Esophagus squamous epithelium (tissue), 5 donors: ENCODE results near the gene CENPU. TPM values are rescaled to one million over a fixed set of nuclear protein-coding genes. Genes with fewer than 3 reads are reported as not detected.

Experiments
- DNase-seq: peaks from one replicate; lab custom pipeline; 2025; lab: John Stamatoyannopoulos, UW
- H3K27ac ChIP-seq, 4 donors: fragments of 200-600 bp; sonication (generic); one replicate each; pipeline ENCODE4 v1.5.1; 2016 to 2019; ENCODE audit warnings: mild to moderate bottlenecking in 1 of 4
- H3K27me3 ChIP-seq, 4 donors: fragments of 200-600 bp; sonication (generic); 1 replicate in 3 of 4; 2 replicates in 1 of 4; pipeline versions ENCODE4 v1.5.1 to v1.6.0; 2017 to 2021; ENCODE audit warnings: antibody characterized with exemption in 1 of 4
- H3K36me3 ChIP-seq, 3 donors: fragments of 200-600 bp; sonication (generic); one replicate each; pipeline ENCODE4 v1.5.1; 2016 to 2019
- H3K4me1 ChIP-seq, 3 donors: fragments of 200-600 bp; sonication (generic); one replicate each; pipeline ENCODE4 v1.5.1; 2017 to 2019
- H3K4me3 ChIP-seq, 4 donors: fragments of 200-600 bp; sonication (generic); 1 replicate in 3 of 4; 2 replicates in 1 of 4; pipeline ENCODE4 v1.5.1; 2016 to 2019; ENCODE audit warnings: mild to moderate bottlenecking in 2 of 4, moderate library complexity in 1 of 4
- H3K9me3 ChIP-seq, 3 donors: fragments of 200-600 bp; sonication (generic); one replicate each; pipeline ENCODE4 v1.5.1; 2016 to 2019
- POLR2A ChIP-seq, 4 donors: fragments of 450-650 bp; IDR thresholded peaks; one replicate each; pipeline ENCODE4 v1.6.1; 2017; ENCODE audit warnings: antibody characterized with exemption in 4 of 4, mild to moderate bottlenecking in 4 of 4, moderate library complexity in 3 of 4
- WGBS, 2 donors: methylation state at CpG; one replicate each; pipeline ENCODE4 v1.1.5; 2018; 5-methylcytosine and 5-hydroxymethylcytosine counted together
- intact Hi-C: fragments of 100-400 bp; cut with DNase I; formaldehyde crosslinking; loops from one replicate; pipeline ENCODE4 v1.15.0; 2022
- total RNA-seq, 4 donors: library from RNA; depleted of rRNA; stranded (reverse); fragments of >200 nt; gene quantifications; one replicate each; pipeline ENCODE4 v1.1.0, GENCODE V29; 2016
- TF ChIP-seq, protein P1 (sequence below), 6 experiments: fragments of 450-650 bp in 4 of 6; fragments of 200-600 bp in 2 of 6; sonication (generic) in 2 of 6; IDR thresholded peaks; one replicate each; pipeline ENCODE4 v1.5.1; 2016 to 2019; ENCODE audit warnings: antibody characterized with exemption in 6 of 6, mild to moderate bottlenecking in 4 of 6, moderate library complexity in 4 of 6
- donor health status: DM: yes; HTN: yes; CAD: no.

Gene CENPU
- total RNA-seq, 4 donors from 2014 or later: 4.8 to 34.6 (median 18.1) TPM

DNA sequence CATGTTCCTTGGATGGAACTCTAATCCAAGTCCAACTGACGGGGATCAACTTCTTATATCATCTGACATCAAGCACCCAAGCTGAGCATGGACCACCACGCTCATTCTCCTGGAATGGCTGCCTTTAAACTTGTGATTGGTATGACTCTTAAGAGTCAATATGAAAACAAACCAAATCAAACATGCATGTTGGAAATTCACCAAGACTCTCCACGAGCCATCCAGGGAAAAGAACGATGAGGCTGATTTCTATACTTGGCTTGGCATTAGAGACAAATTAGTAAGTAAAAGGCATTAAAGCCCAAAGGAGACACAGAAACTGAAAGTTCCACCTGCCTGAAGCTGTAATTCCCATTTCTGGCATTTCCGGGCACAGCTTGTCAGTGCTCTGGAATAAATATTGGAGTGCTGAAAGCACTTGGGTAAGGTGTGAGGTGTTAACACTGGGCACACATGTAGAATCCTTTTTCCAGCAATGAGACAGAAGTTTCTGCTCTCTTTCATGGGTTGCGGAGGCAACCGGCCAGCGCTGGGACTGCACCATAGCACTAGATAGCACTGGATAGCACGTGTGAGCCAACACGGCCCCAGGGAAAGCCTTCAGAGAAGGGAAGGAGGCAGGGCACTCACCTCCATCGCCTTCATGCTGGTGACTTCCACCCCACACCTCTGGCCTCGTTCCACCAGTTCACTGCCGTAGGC lies 42.1 kb upstream of the CENPU start:
- peak overlapping the region in 2 of 4 donors; percentile 25 to 29 for H3K27ac ChIP-seq
- intact Hi-C loops: no loop called here
- no peak for TF ChIP-seq POLR2A (IDR thresholded peaks at IDR 0.05)
- TF ChIP-seq, protein P1, sequence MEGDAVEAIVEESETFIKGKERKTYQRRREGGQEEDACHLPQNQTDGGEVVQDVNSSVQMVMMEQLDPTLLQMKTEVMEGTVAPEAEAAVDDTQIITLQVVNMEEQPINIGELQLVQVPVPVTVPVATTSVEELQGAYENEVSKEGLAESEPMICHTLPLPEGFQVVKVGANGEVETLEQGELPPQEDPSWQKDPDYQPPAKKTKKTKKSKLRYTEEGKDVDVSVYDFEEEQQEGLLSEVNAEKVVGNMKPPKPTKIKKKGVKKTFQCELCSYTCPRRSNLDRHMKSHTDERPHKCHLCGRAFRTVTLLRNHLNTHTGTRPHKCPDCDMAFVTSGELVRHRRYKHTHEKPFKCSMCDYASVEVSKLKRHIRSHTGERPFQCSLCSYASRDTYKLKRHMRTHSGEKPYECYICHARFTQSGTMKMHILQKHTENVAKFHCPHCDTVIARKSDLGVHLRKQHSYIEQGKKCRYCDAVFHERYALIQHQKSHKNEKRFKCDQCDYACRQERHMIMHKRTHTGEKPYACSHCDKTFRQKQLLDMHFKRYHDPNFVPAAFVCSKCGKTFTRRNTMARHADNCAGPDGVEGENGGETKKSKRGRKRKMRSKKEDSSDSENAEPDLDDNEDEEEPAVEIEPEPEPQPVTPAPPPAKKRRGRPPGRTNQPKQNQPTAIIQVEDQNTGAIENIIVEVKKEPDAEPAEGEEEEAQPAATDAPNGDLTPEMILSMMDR (IDR thresholded peaks at IDR 0.05): no peak
- no peaks in the 10 kb centered on the region for H3K9me3 ChIP-seq
- no peak for DNase-seq
- peaks cover 0 to 8% (median 0%) of the 10 kb centered on the region in 3 donors for H3K4me1 ChIP-seq
- H3K4me3 ChIP-seq: no peak overlapping the region
- H3K27me3 ChIP-seq: no peaks in the 10 kb centered on the region
- peaks cover 0 to 93% (median 4%) of the 10 kb centered on the region in 3 donors for H3K36me3 ChIP-seq
- WGBS, 2 donors: 54 to 62% methylated on average over 11 to 13 of the region's 13 CpGs

DNA sequence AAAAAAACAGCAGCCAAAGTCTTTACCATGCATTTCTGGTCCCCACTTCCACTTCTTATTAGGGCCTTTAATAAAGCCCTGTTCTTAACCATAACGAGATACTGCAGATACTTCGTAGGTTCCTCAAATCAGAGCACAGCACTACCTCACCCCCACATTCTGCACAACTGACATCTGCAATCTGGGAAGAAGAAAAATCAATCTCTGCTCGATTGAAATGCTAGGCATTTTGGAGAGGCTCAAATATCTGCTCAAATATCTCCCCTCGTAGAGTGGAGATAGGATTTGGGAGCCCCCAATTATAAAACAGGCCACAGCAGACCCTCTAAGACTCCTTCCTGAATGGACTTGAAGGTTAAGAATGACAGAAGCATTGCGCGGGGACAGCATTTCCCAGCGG lies 40.3 kb upstream of the CENPU start:
- Histone ChIP-seq H3K4me3 (no peak overlapping the region), H3K36me3 (peaks cover 0 to 93% (median under 1%) of the 10 kb centered on the region in 3 donors), H3K27ac (no peak overlapping the region), H3K9me3 (no peaks in the 10 kb centered on the region), H3K4me1 (peaks cover 0 to 8% (median 0%) of the 10 kb centered on the region in 3 donors), H3K27me3 (no peaks in the 10 kb centered on the region)
- 91 to 94% methylated on average over 7 of the region's 7 CpGs for WGBS, 2 donors
- intact Hi-C loops: no loop called here
- no peak for TF ChIP-seq POLR2A (IDR thresholded peaks at IDR 0.05)
- TF ChIP-seq, protein P1 (IDR thresholded peaks at IDR 0.05): no peak
- no peak for DNase-seq

DNA sequence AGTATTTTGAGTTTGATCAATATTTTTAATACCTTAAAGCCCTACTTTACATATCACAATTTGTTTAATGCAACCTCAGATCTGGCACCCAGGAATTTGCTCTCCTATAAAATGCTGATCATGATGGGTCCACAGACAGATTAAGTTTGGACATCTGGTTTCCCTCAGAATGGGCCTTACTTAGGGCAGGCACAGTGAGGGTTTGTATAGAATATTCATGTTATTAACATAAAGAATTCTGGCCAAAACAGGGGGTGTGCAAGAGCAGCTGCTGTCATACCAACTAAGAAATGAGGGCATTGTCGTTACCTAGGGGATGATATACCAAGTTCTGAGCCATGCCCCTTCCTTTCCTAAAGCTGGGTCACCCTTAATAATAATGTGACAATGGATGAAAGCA lies 37.5 kb upstream of the CENPU start:
- Histone ChIP-seq H3K27me3 (no peaks in the 10 kb centered on the region), H3K36me3 (peaks cover 6 to 97% (median 6%) of the 10 kb centered on the region in 3 donors), H3K4me3 (no peak overlapping the region), H3K27ac (no peak overlapping the region), H3K4me1 (peaks cover 0 to 5% (median 0%) of the 10 kb centered on the region in 3 donors), H3K9me3 (no peaks in the 10 kb centered on the region)
- intact Hi-C loops: no loop called here
- no peak for TF ChIP-seq POLR2A (IDR thresholded peaks at IDR 0.05)
- TF ChIP-seq, protein P1 (IDR thresholded peaks at IDR 0.05): no peak
- 60 to 86% methylated on average over 1 of the region's 1 CpG for WGBS, 2 donors
- DNase-seq: no peak

DNA sequence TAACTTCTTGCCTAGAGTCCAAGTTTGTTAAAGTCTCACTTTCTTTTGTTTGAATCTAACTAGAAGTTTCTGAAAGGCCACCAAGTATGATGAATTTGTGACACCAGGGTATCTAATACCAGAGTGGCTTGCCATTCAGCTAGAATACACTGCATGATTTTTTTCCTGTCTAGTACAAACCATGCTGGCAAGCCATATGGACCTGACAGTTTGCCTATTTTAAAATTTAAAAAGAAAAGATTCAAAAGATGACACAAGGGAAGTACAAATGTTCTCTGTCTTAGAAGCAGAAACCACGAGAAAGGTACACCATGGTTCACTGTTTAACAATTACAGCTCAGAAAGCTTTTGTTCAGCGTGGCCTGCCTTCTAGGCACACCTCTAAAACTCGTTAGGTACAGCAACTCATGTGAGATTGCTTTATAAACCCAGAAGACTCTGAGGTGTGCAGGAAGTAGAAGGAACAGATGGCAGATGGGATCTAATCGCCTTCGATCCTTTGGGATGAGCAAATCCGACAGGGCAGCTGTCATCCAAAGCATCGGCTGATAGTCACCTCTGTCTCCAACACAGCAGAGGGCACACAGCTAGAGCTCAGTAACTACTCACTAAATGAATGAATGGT lies 35.4 kb upstream of the CENPU start:
- DNase-seq: no peak
- Histone ChIP-seq H3K4me3 (no peak overlapping the region), H3K27me3 (no peaks in the 10 kb centered on the region), H3K36me3 (peaks cover 9 to 99% (median 15%) of the 10 kb centered on the region in 3 donors), H3K9me3 (no peaks in the 10 kb centered on the region), H3K4me1 (no peaks in the 10 kb centered on the region), H3K27ac (no peak overlapping the region)
- TF ChIP-seq, protein P1 (IDR thresholded peaks at IDR 0.05): no peak
- no peak for TF ChIP-seq POLR2A (IDR thresholded peaks at IDR 0.05)
- 81 to 93% methylated on average over 7 of the region's 7 CpGs for WGBS, 2 donors
- intact Hi-C loops: no loop called here

DNA sequence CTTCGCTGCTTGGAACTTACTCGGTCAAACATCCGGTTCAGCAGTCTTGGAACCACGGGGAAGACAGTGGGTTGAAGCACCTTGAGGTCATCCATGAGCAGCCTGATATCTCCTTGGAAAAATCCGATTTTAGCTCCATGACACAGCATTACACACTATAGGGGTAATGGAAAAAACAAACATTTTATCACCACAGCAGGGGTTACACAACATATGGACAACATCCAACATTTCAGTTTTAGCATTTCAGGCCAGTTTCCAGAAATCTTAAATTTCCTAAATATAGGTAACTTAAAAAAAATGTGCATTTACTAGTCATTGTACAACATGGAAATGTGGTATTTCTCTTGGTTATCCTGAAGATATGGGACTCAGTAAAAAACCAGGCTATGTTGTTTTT lies 34.4 kb upstream of the CENPU start:
- 84 to 90% methylated on average over 5 of the region's 5 CpGs for WGBS, 2 donors
- H3K9me3 ChIP-seq: no peaks in the 10 kb centered on the region
- no peak for DNase-seq
- no peak overlapping the region for H3K4me3 ChIP-seq
- intact Hi-C loops: no loop called here
- no peak overlapping the region for H3K27ac ChIP-seq
- no peaks in the 10 kb centered on the region for H3K27me3 ChIP-seq
- no peaks in the 10 kb centered on the region for H3K4me1 ChIP-seq
- peaks cover 9 to 100% (median 15%) of the 10 kb centered on the region in 3 donors for H3K36me3 ChIP-seq
- TF ChIP-seq, protein P1 (IDR thresholded peaks at IDR 0.05): no peak
- no peak for TF ChIP-seq POLR2A (IDR thresholded peaks at IDR 0.05)
